Esophagus squamous epithelium (tissue), 5 donors: ENCODE data around the gene DTNB. TPM values are rescaled to one million over a fixed set of nuclear protein-coding genes. Genes with fewer than 3 reads are reported as not detected.
"Not testable (repeated sequence)": the region's sequence is repeated elsewhere in the genome, so short reads cannot be mapped to it uniquely, and the experiment has no call there.

Experiments
- DNase-seq: peaks from one replicate; lab custom pipeline; 2025; lab: John Stamatoyannopoulos, UW
- H3K27ac ChIP-seq, 4 donors: fragments of 200-600 bp; sonication (generic); one replicate each; pipeline ENCODE4 v1.5.1; 2016 to 2019; ENCODE audit warnings: mild to moderate bottlenecking in 1 of 4
- H3K27me3 ChIP-seq, 4 donors: fragments of 200-600 bp; sonication (generic); 1 replicate in 3 of 4; 2 replicates in 1 of 4; pipeline versions ENCODE4 v1.5.1 to v1.6.0; 2017 to 2021; ENCODE audit warnings: antibody characterized with exemption in 1 of 4
- H3K36me3 ChIP-seq, 3 donors: fragments of 200-600 bp; sonication (generic); one replicate each; pipeline ENCODE4 v1.5.1; 2016 to 2019
- H3K4me1 ChIP-seq, 3 donors: fragments of 200-600 bp; sonication (generic); one replicate each; pipeline ENCODE4 v1.5.1; 2017 to 2019
- H3K4me3 ChIP-seq, 4 donors: fragments of 200-600 bp; sonication (generic); 1 replicate in 3 of 4; 2 replicates in 1 of 4; pipeline ENCODE4 v1.5.1; 2016 to 2019; ENCODE audit warnings: mild to moderate bottlenecking in 2 of 4, moderate library complexity in 1 of 4
- H3K9me3 ChIP-seq, 3 donors: fragments of 200-600 bp; sonication (generic); one replicate each; pipeline ENCODE4 v1.5.1; 2016 to 2019
- POLR2A ChIP-seq, 4 donors: fragments of 450-650 bp; IDR thresholded peaks; one replicate each; pipeline ENCODE4 v1.6.1; 2017; ENCODE audit warnings: antibody characterized with exemption in 4 of 4, mild to moderate bottlenecking in 4 of 4, moderate library complexity in 3 of 4
- WGBS, 2 donors: methylation state at CpG; one replicate each; pipeline ENCODE4 v1.1.5; 2018; 5-methylcytosine and 5-hydroxymethylcytosine counted together
- intact Hi-C: fragments of 100-400 bp; cut with DNase I; formaldehyde crosslinking; loops from one replicate; pipeline ENCODE4 v1.15.0; 2022
- total RNA-seq, 4 donors: library from RNA; depleted of rRNA; stranded (reverse); fragments of >200 nt; gene quantifications; one replicate each; pipeline ENCODE4 v1.1.0, GENCODE V29; 2016
- TF ChIP-seq, protein P1 (sequence below), 6 experiments: fragments of 450-650 bp in 4 of 6; fragments of 200-600 bp in 2 of 6; sonication (generic) in 2 of 6; IDR thresholded peaks; one replicate each; pipeline ENCODE4 v1.5.1; 2016 to 2019; ENCODE audit warnings: antibody characterized with exemption in 6 of 6, mild to moderate bottlenecking in 4 of 6, moderate library complexity in 4 of 6
- donor health status: DM: yes; HTN: yes; CAD: no.

Gene DTNB
- total RNA-seq, 4 donors from 2014 or later, result 7.8 to 17.2 (median 9.6) TPM

DNA sequence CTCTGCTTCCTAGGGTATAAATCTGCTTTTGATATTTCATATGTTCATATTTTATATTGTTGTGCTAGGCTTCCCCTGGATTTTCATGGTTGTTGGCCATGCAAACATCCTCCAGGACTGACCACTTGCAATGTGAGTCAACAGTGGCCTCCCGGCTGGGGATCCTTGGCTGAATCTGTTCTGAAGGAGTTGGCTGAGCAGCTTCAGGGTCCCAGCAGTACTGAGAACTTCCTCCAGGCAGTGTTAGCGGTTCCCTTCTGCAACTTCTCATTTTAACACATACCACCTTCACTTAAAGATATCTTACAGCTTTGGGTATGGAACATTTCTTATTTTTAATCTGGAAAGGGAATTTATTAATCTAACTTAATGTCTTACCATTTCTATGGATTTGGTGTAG lies 122.1 kb downstream of the DTNB start:
- intact Hi-C loops, result no loop called here
- no peak overlapping the region for H3K27ac ChIP-seq
- no peaks in the 10 kb centered on the region for H3K27me3 ChIP-seq
- no peak for DNase-seq
- H3K4me3 ChIP-seq, result no peak overlapping the region
- 78 to 83% methylated on average over 2 of the region's 2 CpGs for WGBS, 2 donors
- TF ChIP-seq POLR2A (IDR thresholded peaks at IDR 0.05), result no peak
- TF ChIP-seq, protein P1, sequence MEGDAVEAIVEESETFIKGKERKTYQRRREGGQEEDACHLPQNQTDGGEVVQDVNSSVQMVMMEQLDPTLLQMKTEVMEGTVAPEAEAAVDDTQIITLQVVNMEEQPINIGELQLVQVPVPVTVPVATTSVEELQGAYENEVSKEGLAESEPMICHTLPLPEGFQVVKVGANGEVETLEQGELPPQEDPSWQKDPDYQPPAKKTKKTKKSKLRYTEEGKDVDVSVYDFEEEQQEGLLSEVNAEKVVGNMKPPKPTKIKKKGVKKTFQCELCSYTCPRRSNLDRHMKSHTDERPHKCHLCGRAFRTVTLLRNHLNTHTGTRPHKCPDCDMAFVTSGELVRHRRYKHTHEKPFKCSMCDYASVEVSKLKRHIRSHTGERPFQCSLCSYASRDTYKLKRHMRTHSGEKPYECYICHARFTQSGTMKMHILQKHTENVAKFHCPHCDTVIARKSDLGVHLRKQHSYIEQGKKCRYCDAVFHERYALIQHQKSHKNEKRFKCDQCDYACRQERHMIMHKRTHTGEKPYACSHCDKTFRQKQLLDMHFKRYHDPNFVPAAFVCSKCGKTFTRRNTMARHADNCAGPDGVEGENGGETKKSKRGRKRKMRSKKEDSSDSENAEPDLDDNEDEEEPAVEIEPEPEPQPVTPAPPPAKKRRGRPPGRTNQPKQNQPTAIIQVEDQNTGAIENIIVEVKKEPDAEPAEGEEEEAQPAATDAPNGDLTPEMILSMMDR (IDR thresholded peaks at IDR 0.05), result no peak
- H3K4me1 ChIP-seq, result no peaks in the 10 kb centered on the region
- no peaks in the 10 kb centered on the region for H3K9me3 ChIP-seq
- H3K36me3 ChIP-seq, result no peaks in the 10 kb centered on the region

GRCh38 chr2:25549571-25549970 lies 123.8 kb downstream of the DTNB start:
- intact Hi-C loops, result not testable (repeated sequence)

GRCh38 chr2:25548601-25549000 lies 124.8 kb downstream of the DTNB start:
- no peak for DNase-seq
- WGBS, 2 donors, result 70 to 79% methylated on average over 2 of the region's 2 CpGs
- H3K36me3 ChIP-seq, result no peaks in the 10 kb centered on the region
- no peaks in the 10 kb centered on the region for H3K27me3 ChIP-seq
- TF ChIP-seq, protein P1 (IDR thresholded peaks at IDR 0.05), result no peak
- TF ChIP-seq POLR2A (IDR thresholded peaks at IDR 0.05), result no peak
- H3K4me1 ChIP-seq, result no peaks in the 10 kb centered on the region
- no peaks in the 10 kb centered on the region for H3K9me3 ChIP-seq
- intact Hi-C loops, result no loop called here
- no peak overlapping the region for H3K4me3 ChIP-seq
- no peak overlapping the region for H3K27ac ChIP-seq

More at GRCh38 chr2:25549571-25549970, 123.8 kb downstream of the DTNB start:
- not testable (repeated sequence) for H3K4me1 ChIP-seq, H3K4me3 ChIP-seq, H3K27me3 ChIP-seq, H3K27ac ChIP-seq, H3K36me3 ChIP-seq, H3K9me3 ChIP-seq, DNase-seq
- 71 to 94% methylated on average over 2 of the region's 2 CpGs for WGBS, 2 donors

GRCh38 chr2:25546852-25547251 lies 126.5 kb downstream of the DTNB start:
- no peak for TF ChIP-seq POLR2A (IDR thresholded peaks at IDR 0.05)
- TF ChIP-seq, protein P1 (IDR thresholded peaks at IDR 0.05), result no peak
- Histone ChIP-seq H3K4me1 (no peaks in the 10 kb centered on the region), H3K36me3 (no peaks in the 10 kb centered on the region), H3K4me3 (no peak overlapping the region), H3K9me3 (no peaks in the 10 kb centered on the region), H3K27ac (no peak overlapping the region), H3K27me3 (no peaks in the 10 kb centered on the region)
- intact Hi-C loops, result no loop called here
- WGBS, 2 donors, result 91 to 97% methylated on average over 3 of the region's 3 CpGs
- DNase-seq, result no peak

DNA sequence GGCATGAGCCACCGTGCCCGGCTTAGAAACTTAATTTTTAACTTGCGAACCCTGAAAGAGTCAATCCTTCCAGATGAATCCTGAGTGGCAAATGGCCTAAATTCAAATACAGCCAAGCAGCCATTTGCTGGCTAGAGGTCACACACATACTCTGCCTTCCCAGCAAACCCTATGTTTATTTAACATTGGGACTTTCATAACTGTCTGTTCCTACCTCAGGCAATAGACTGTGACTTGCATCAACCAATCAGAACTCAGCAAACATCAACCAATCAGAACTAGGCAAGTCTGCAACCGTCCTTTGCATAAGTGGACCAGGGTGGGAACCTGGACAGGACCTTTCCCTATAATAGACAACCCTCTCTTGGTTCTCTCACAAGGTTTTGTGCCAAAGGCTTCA lies 127.5 kb downstream of the DTNB start:
- H3K4me3 ChIP-seq, result no peak overlapping the region
- H3K36me3 ChIP-seq, result no peaks in the 10 kb centered on the region
- intact Hi-C loops, result no loop called here
- no peaks in the 10 kb centered on the region for H3K9me3 ChIP-seq
- H3K27me3 ChIP-seq, result no peaks in the 10 kb centered on the region
- TF ChIP-seq, protein P1 (IDR thresholded peaks at IDR 0.05), result no peak
- no peak for TF ChIP-seq POLR2A (IDR thresholded peaks at IDR 0.05)
- no peak for DNase-seq
- H3K27ac ChIP-seq, result no peak overlapping the region
- WGBS, 2 donors, result 99 to 100% methylated on average over 1 to 4 of the region's 4 CpGs
- no peaks in the 10 kb centered on the region for H3K4me1 ChIP-seq

DNA sequence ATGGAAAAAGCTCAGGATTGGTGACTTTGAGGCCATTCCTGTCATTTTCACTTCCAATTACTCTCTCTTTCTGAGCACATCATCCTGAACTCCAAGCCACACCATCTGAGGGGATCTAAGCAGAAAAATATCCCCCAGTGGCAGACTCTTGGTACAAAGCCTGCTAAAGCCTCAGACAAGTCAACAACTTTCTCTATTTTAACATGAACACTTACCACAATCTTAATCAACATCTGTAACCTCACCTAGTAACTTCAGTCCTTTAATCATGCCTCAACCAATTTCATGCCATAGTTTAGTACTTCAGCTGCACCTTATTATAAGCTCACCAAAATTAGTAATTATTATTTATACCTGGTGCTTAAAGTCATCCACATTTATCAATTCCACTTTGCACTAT lies 128.9 kb downstream of the DTNB start:
- no peaks in the 10 kb centered on the region for H3K36me3 ChIP-seq
- TF ChIP-seq POLR2A (IDR thresholded peaks at IDR 0.05), result no peak
- TF ChIP-seq, protein P1 (IDR thresholded peaks at IDR 0.05), result no peak
- H3K4me3 ChIP-seq, result no peak overlapping the region
- no peaks in the 10 kb centered on the region for H3K9me3 ChIP-seq
- no peaks in the 10 kb centered on the region for H3K4me1 ChIP-seq
- intact Hi-C loops, result no loop called here
- no peak for DNase-seq
- no peak overlapping the region for H3K27ac ChIP-seq
- no peaks in the 10 kb centered on the region for H3K27me3 ChIP-seq
